Measurements from ENCODE around the gene TTC39B.

Gene TTC39B

GRCh38 chr9:15115041-15115440 is 192.0 kb downstream of the TTC39B start:
- DNase-seq: no peak

Measured in NCI-H774 (cell line).